A673 (cell line): ENCODE results near the gene PCSK6. TPM values are rescaled to one million over a fixed set of nuclear protein-coding genes. Genes with fewer than 3 reads are reported as not detected.

Experiments used
- BruUV-seq: library from RNA; stranded (reverse); fragments of 400-500 nt; replicated peaks from 2 replicates; lab custom pipeline; 2021; lab: Mats Ljungman, UMichigan
- CTCF ChIA-PET: fragments of 300-600 bp; sonication (Branson Sonifier 250); formaldehyde crosslinking; loops from one replicate; lab custom pipeline; 2022; ENCODE audit warnings: antibody characterized with exemption; lab: Charles Lee
- POLR2A ChIA-PET: fragments of 300-600 bp; sonication (Branson Sonifier 250); formaldehyde crosslinking; loops from one replicate; lab custom pipeline; 2022; ENCODE audit warnings: antibody characterized with exemption; ENCODE audit not compliant: low non-redundant PET; lab: Charles Lee
- DNase-seq: peaks from one replicate; pipeline ENCODE4 v3.0.0-alpha.2; 2015; ENCODE audit warnings: low spot score
- H3K27ac ChIP-seq: fragments of 200-600 bp; sonication (generic); 2 replicates; pipeline ENCODE4 v1.5.1; 2016; ENCODE audit warnings: mixed run types, low read depth, mild to moderate bottlenecking, mixed read lengths, antibody characterized with exemption, low read length; ENCODE audit not compliant: poor library complexity, severe bottlenecking
- H3K27me3 ChIP-seq: fragments of 200-600 bp; sonication (generic); replicated peaks from 2 replicates; pipeline ENCODE4 v1.6.1; 2017; ENCODE audit warnings: mixed run types, low read depth, mild to moderate bottlenecking, mixed read lengths, antibody characterized with exemption, low read length; ENCODE audit not compliant: insufficient read depth, poor library complexity
- H3K36me3 ChIP-seq: fragments of 200-600 bp; sonication (generic); 2 replicates; pipeline ENCODE4 v1.6.1; 2016; ENCODE audit warnings: mixed run types, mild to moderate bottlenecking, mixed read lengths, antibody characterized with exemption, low read length; ENCODE audit not compliant: insufficient read depth, poor library complexity, severe bottlenecking
- H3K4me1 ChIP-seq: fragments of 200-600 bp; sonication (generic); 2 replicates; pipeline ENCODE4 v1.6.1; 2017; ENCODE audit warnings: mixed run types, mild to moderate bottlenecking, mixed read lengths, antibody characterized with exemption, low read length; ENCODE audit not compliant: insufficient read depth, poor library complexity, severe bottlenecking
- H3K4me3 ChIP-seq: fragments of 200-600 bp; sonication (generic); 2 replicates; pipeline ENCODE4 v1.5.1; 2016; ENCODE audit warnings: low read depth, mixed run types, mild to moderate bottlenecking, mixed read lengths, low read length; ENCODE audit not compliant: poor library complexity, severe bottlenecking
- H3K9me3 ChIP-seq: fragments of 200-600 bp; sonication (generic); 2 replicates; pipeline ENCODE4 v1.6.1; 2016; ENCODE audit warnings: mixed run types, low read depth, mild to moderate bottlenecking, mixed read lengths, antibody characterized with exemption, low read length; ENCODE audit not compliant: poor library complexity, severe bottlenecking
- EZH2 ChIP-seq: fragments of 200-600 bp; sonication (generic); IDR thresholded peaks from 2 replicates; pipeline ENCODE4 v1.6.1; 2017; ENCODE audit warnings: borderline replicate concordance, low read depth, mild to moderate bottlenecking, mixed read lengths, antibody characterized with exemption, low read length; ENCODE audit not compliant: poor library complexity, severe bottlenecking
- intact Hi-C: fragments of 100-400 bp; cut with micrococcal nuclease; formaldehyde crosslinking; loops from one replicate; pipeline ENCODE4 v1.10.0; 2022; ENCODE audit not compliant: unreplicated experiment
- total RNA-seq: library from RNA; stranded (reverse); gene quantifications from 2 replicates; pipeline ENCODE4 v1.2.3, GENCODE V29; 2021
- TF ChIP-seq, protein P1 (sequence below): fragments of 300-800, 200-600 bp; sonication (generic); conservative IDR thresholded peaks from 2 replicates; pipeline ENCODE4 v1.5.1; 2017; ENCODE audit warnings: low read depth, mild to moderate bottlenecking, antibody characterized with exemption, low read length, moderate library complexity, mixed read lengths

PCSK6 gene
- total RNA-seq, 1 experiment from 2014 or later: 2.6 TPM

- Histone ChIP-seq H3K36me3 (no peaks in the 10 kb centered on the region), H3K4me3 (no peak overlapping the region), H3K9me3 (peaks cover 2% of the 10 kb centered on the region), H3K27ac (no peak overlapping the region), H3K4me1 (no peaks in the 10 kb centered on the region), H3K27me3 (no peaks in the 10 kb centered on the region)
- TF ChIP-seq EZH2: no peak
- TF ChIP-seq, protein P1, sequence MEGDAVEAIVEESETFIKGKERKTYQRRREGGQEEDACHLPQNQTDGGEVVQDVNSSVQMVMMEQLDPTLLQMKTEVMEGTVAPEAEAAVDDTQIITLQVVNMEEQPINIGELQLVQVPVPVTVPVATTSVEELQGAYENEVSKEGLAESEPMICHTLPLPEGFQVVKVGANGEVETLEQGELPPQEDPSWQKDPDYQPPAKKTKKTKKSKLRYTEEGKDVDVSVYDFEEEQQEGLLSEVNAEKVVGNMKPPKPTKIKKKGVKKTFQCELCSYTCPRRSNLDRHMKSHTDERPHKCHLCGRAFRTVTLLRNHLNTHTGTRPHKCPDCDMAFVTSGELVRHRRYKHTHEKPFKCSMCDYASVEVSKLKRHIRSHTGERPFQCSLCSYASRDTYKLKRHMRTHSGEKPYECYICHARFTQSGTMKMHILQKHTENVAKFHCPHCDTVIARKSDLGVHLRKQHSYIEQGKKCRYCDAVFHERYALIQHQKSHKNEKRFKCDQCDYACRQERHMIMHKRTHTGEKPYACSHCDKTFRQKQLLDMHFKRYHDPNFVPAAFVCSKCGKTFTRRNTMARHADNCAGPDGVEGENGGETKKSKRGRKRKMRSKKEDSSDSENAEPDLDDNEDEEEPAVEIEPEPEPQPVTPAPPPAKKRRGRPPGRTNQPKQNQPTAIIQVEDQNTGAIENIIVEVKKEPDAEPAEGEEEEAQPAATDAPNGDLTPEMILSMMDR: no peak
- DNase-seq: no peak
- intact Hi-C loops: no loop called here
- ChIA-PET CTCF (no interaction called here), POLR2A (no interaction called here)
- BruUV-seq: no TSS peak
Measured at GRCh38 chr15:101510212-101511197, 21.0 kb upstream of the PCSK6 start.

DNA sequence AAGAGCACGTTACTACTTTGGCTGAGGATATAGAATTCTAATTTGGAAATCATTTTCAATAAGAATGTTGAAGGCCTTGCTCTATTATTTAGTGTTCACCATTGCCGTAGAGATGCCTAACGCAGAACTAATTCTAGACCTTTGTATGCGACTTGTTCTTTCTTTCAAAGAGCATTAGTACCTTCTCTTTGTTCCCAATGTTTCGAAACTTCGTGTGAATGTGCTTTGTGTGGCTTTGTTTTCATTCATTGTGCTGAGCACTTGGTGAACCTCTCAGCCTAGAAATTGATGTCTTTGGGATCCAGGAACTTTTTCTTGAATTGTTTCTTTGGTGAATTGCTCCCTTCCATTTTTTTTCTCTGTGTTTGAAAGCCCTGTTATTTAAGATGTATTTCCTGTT lies 19.8 kb upstream of the PCSK6 start:
- BruUV-seq: no TSS peak
- Histone ChIP-seq H3K4me1 (no peaks in the 10 kb centered on the region), H3K36me3 (no peaks in the 10 kb centered on the region), H3K27ac (no peak overlapping the region), H3K4me3 (no peak overlapping the region), H3K9me3 (no peaks in the 10 kb centered on the region), H3K27me3 (no peaks in the 10 kb centered on the region)
- TF ChIP-seq EZH2: no peak
- TF ChIP-seq, protein P1: no peak
- intact Hi-C loops: no loop called here
- ChIA-PET POLR2A (no interaction called here), CTCF (no interaction called here)
- no peak for DNase-seq

- Histone ChIP-seq H3K27me3 (no peaks in the 10 kb centered on the region), H3K4me3 (no peak overlapping the region), H3K9me3 (no peaks in the 10 kb centered on the region), H3K27ac (no peak overlapping the region), H3K36me3 (no peaks in the 10 kb centered on the region), H3K4me1 (no peaks in the 10 kb centered on the region)
- ChIA-PET CTCF (no interaction called here), POLR2A (no interaction called here)
- TF ChIP-seq, protein P1: no peak
- TF ChIP-seq EZH2: no peak
- no TSS peak for BruUV-seq
- intact Hi-C loops: no loop called here
- no peak for DNase-seq
Measured at GRCh38 chr15:101506491-101506890, 17.0 kb upstream of the PCSK6 start.
